Neural progenitor cell (in vitro differentiated cells): Measurements from ENCODE around the gene YBEY.

ENCODE experiments used
- EZH2 ChIP-seq: fragments of 200-600 bp; sonication (generic); IDR thresholded peaks from 2 replicates; pipeline ENCODE4 v1.6.1; 2017; ENCODE audit warnings: antibody characterized with exemption, mild to moderate bottlenecking, moderate library complexity
- EZH2phosphoT487 ChIP-seq: fragments of 200-600 bp; sonication (generic); IDR thresholded peaks from 2 replicates; pipeline ENCODE4 v1.6.1; 2017; ENCODE audit warnings: antibody characterized with exemption
- TF ChIP-seq, protein P1 (sequence below): fragments of 200-600 bp; sonication (generic); IDR thresholded peaks from 2 replicates; pipeline ENCODE4 v1.5.1; 2017; ENCODE audit warnings: antibody characterized with exemption, mild to moderate bottlenecking

DNA sequence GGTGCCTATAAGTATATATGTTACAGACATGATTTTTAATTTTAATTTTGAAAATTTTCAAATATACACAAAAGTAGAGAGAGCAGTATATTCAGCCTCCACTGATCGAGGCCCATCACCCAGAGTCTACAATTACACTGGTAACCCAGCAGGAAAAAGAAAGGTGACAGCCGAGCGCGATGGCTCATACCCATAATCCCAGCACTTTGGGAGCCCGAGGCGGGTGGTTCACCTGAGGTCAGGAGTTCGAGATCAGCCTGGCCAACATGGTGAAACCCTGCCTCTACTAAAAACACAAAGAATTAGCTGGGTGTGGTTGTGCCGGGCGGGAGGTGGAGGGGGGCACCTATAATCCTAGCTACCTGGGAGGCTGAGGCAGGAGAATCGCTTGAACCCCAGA, 1.4 kb downstream of the YBEY start:
- TF ChIP-seq, protein P1, sequence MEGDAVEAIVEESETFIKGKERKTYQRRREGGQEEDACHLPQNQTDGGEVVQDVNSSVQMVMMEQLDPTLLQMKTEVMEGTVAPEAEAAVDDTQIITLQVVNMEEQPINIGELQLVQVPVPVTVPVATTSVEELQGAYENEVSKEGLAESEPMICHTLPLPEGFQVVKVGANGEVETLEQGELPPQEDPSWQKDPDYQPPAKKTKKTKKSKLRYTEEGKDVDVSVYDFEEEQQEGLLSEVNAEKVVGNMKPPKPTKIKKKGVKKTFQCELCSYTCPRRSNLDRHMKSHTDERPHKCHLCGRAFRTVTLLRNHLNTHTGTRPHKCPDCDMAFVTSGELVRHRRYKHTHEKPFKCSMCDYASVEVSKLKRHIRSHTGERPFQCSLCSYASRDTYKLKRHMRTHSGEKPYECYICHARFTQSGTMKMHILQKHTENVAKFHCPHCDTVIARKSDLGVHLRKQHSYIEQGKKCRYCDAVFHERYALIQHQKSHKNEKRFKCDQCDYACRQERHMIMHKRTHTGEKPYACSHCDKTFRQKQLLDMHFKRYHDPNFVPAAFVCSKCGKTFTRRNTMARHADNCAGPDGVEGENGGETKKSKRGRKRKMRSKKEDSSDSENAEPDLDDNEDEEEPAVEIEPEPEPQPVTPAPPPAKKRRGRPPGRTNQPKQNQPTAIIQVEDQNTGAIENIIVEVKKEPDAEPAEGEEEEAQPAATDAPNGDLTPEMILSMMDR, result no peak
- TF ChIP-seq EZH2 (no peak), EZH2phosphoT487 (no peak)
